GM12873 (cell line): ENCODE measurements around the gene MAPK7.

Source experiments
- CTCF ChIP-seq: IDR thresholded peaks from 2 replicates; pipeline ENCODE4 v1.5.1; 2012; ENCODE audit warnings: low read depth, mild to moderate bottlenecking, moderate library complexity, low read length, control low read depth; ENCODE audit not compliant: insufficient read depth; ENCODE audit errors: missing control alignments

The MAPK7 gene

GRCh38 chr17:19412984-19413383, 34.7 kb downstream of the MAPK7 start:
- TF ChIP-seq CTCF: no peak

DNA sequence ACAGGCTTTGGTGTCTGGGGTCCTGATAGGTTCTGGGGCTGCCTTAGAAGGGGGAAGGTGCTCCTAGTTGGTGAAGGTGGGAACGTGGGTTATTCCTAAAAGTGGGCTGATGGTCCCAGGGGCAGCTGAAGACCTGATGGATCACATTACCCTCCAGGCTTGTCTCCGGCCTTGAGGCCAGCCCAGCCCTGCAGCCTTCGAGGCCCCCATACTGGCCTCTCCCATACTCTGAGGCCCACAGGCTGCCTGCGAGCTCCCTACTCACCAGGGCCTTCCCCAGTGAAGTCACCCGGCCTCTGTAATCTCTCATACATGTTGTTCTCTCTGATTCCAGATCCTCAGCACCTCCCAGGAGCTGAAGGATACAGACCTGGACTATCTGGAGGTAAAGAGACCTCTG, 35.5 kb downstream of the MAPK7 start:
- TF ChIP-seq CTCF: no peak

GRCh38 chr17:19414396-19415280, 36.3 kb downstream of the MAPK7 start:
- no peak for TF ChIP-seq CTCF

- no peak for TF ChIP-seq CTCF
These were observed 37.0 kb downstream of the MAPK7 start for GRCh38 chr17:19415311-19415710.

DNA sequence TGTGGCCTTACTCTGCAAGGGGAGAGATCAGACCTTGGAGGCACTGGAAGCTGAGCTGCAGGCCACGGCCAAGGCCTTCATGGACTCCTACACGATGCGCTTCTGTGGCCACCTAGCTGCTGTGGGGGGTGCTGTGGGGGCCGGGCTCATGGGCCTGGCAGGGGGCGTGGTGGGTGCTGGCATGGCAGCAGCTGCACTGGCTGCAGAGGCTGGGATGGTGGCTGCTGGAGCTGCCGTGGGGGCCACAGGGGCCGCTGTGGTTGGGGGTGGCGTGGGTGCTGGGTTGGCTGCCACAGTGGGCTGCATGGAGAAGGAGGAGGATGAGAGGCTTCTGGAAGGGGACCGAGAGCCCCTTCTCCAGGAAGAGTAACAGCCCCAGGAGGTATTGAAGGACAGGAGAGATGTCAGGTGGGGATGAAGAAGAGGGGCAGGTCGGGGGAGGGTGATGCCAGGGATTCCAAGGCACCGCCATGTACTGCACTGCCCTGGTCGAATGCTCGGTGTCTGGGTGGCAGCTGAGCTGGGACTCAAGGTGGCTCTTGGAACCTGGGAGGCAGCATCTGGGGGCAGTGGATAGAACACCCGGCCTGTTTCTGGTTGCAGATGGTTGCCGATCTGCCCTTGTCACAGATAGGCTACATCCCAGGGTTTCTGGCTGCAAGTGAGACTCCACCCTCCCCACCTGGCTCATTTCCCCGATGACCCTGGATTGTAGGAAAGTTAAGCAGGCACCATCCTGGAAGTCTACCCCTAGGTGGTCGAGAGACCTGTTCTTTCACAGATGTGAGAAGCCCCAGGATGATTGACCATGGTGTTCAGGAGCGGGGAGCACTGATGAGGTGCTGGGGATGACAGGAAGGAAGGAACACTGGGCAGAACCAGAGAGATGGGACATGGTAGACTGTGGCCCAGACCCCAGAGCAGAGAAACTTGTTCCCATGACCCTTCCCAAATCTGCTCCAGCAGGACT, 37.8 kb downstream of the MAPK7 start:
- no peak for TF ChIP-seq CTCF

DNA sequence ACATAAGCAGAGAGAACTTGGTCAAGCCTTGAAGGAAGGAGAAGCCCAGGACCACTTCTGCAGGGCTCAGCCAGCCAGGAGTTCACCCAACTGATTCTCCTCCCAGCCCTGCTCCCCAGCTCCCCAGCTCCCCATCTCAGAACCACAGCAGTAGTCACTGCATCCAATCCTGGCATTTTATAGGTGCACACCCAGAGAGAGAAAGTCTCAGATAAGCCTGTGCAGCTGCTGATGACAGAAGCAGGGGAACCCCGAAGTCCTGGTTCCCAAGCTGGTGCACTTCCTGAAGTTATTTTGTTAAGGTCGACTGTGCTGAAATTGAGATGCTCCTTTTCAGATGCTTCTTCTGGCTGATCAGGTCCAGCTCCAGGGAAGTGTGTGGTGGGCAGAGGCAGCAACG, 39.3 kb downstream of the MAPK7 start:
- no peak for TF ChIP-seq CTCF
